Liver (tissue), 9 donors: ENCODE results near the gene C19orf25. TPM values are rescaled to one million over a fixed set of nuclear protein-coding genes. Genes with fewer than 3 reads are reported as not detected.

Source experiments
- DNase-seq: peaks from one replicate; pipeline ENCODE4 v3.0.0-alpha.2; 2017; ENCODE audit warnings: low spot score
- H3K27ac ChIP-seq, 2 donors: one replicate each; pipeline ENCODE4 v1.7.0; 2013; ENCODE audit warnings: inconsistent platforms in 2 of 2, low read length in 2 of 2, control low read depth in 1 of 2, low read depth in 1 of 2, mild to moderate bottlenecking in 1 of 2
- H3K27me3 ChIP-seq, 4 donors: one replicate each; pipeline versions ENCODE4 v1.6.1 to v1.7.0; 2013; ENCODE audit warnings: low read length in 3 of 4, inconsistent platforms in 1 of 4, mild to moderate bottlenecking in 1 of 4, moderate library complexity in 1 of 4; ENCODE audit not compliant: control insufficient read depth in 4 of 4, insufficient read depth in 4 of 4
- H3K36me3 ChIP-seq, 4 donors: one replicate each; pipeline versions ENCODE4 v1.6.1 to v1.7.0; 2013; ENCODE audit warnings: low read length in 3 of 4, mild to moderate bottlenecking in 3 of 4, low read depth in 1 of 4, moderate library complexity in 1 of 4; ENCODE audit not compliant: control insufficient read depth in 4 of 4, insufficient read depth in 3 of 4
- H3K4me1 ChIP-seq, 4 donors: one replicate each; pipeline versions ENCODE4 v1.6.1 to v1.7.0; 2013; ENCODE audit warnings: low read length in 3 of 4, mild to moderate bottlenecking in 3 of 4, moderate library complexity in 1 of 4; ENCODE audit not compliant: control insufficient read depth in 4 of 4, insufficient read depth in 4 of 4
- H3K4me3 ChIP-seq, 3 donors: one replicate each; pipeline versions ENCODE4 v1.6.1 to v1.7.0; 2013; ENCODE audit warnings: low read length in 3 of 3, control low read depth in 1 of 3, low read depth in 1 of 3, mild to moderate bottlenecking in 1 of 3
- H3K9ac ChIP-seq, 2 donors: one replicate each; pipeline ENCODE4 v1.7.0; 2013; ENCODE audit warnings: low read length in 2 of 2, mild to moderate bottlenecking in 2 of 2, moderate library complexity in 2 of 2, control low read depth in 1 of 2, low read depth in 1 of 2
- H3K9me3 ChIP-seq, 4 donors: one replicate each; pipeline versions ENCODE4 v1.6.1 to v1.7.0; 2013; ENCODE audit warnings: low read length in 3 of 4; ENCODE audit not compliant: control insufficient read depth in 4 of 4
- EGR1 ChIP-seq, 2 donors: IDR thresholded peaks; 2 replicates each; pipeline ENCODE4 v1.6.1; 2016 to 2018; ENCODE audit warnings: antibody characterized with exemption in 2 of 2, low read depth in 2 of 2
- FOXA1 ChIP-seq: IDR thresholded peaks from 2 replicates; pipeline ENCODE4 v1.6.1; 2016; ENCODE audit warnings: antibody characterized with exemption
- FOXA2 ChIP-seq: IDR thresholded peaks from 2 replicates; pipeline ENCODE4 v1.6.1; 2016; ENCODE audit warnings: antibody characterized with exemption
- GABPA ChIP-seq, 2 donors: IDR thresholded peaks in 1 of 2; conservative IDR thresholded peaks in 1 of 2; 2 replicates each; pipeline ENCODE4 v1.6.1; 2016; ENCODE audit warnings: antibody characterized with exemption in 2 of 2, mild to moderate bottlenecking in 1 of 2, moderate library complexity in 1 of 2
- HNF4G ChIP-seq: IDR thresholded peaks from 2 replicates; pipeline ENCODE4 v1.6.1; 2016; ENCODE audit warnings: antibody characterized with exemption
- RAD21 ChIP-seq, 2 donors: IDR thresholded peaks; 2 replicates each; pipeline ENCODE4 v1.6.1; 2016; ENCODE audit warnings: antibody characterized with exemption in 2 of 2, mild to moderate bottlenecking in 2 of 2
- RXRA ChIP-seq, 2 donors: IDR thresholded peaks; 2 replicates each; pipeline ENCODE4 v1.6.1; 2017 to 2018; ENCODE audit warnings: antibody characterized with exemption in 2 of 2, mild to moderate bottlenecking in 1 of 2
- SP1 ChIP-seq: IDR thresholded peaks from 2 replicates; pipeline ENCODE4 v1.6.1; 2018; ENCODE audit warnings: antibody characterized with exemption, mild to moderate bottlenecking
- TAF1 ChIP-seq: conservative IDR thresholded peaks from 2 replicates; pipeline ENCODE4 v1.6.1; 2016; ENCODE audit warnings: antibody characterized with exemption, mild to moderate bottlenecking
- YY1 ChIP-seq: IDR thresholded peaks from 2 replicates; pipeline ENCODE4 v1.6.1; 2016; ENCODE audit warnings: antibody characterized with exemption, mild to moderate bottlenecking
- WGBS: extraction: QIAGEN DNeasy Blood & Tissue Kit; methylation state at CpG from one replicate; pipeline ENCODE4 v1.1.7; 2013; 5-methylcytosine and 5-hydroxymethylcytosine counted together
- polyA plus RNA-seq, 2 donors: library from polyadenylated mRNA; stranded (reverse) in 1 of 2; unstranded in 1 of 2; fragments of 200-250 nt in 1 of 2; fragments of >200 nt in 1 of 2; fragmentation: Nextera tagmentation in 1 of 2; extraction: Ambion mirVana in 1 of 2; gene quantifications; one replicate each; pipeline versions ENCODE4 v1.2.1 to v1.2.3, GENCODE V29; 2013 to 2015
- total RNA-seq, 2 donors: library from RNA; depleted of rRNA; stranded (reverse); fragments of >200 nt; gene quantifications; one replicate each; pipeline ENCODE4 v1.2.3, GENCODE V29; 2014
- TF ChIP-seq, protein P1 (sequence below): fragments of 150-350 bp; IDR thresholded peaks from 2 replicates; pipeline ENCODE4 v1.5.1; 2017; ENCODE audit warnings: improper control_type of control experiment, low read depth, low read length; ENCODE audit not compliant: missing input control
- TF ChIP-seq, protein P2 (sequence below): IDR thresholded peaks from 2 replicates; pipeline ENCODE4 v1.6.1; 2016; ENCODE audit warnings: antibody characterized with exemption, mild to moderate bottlenecking
- TF ChIP-seq, protein P3 (sequence below): IDR thresholded peaks from 2 replicates; pipeline ENCODE4 v1.6.1; 2016; ENCODE audit warnings: antibody characterized with exemption
- donor health status: healthy.
- donor health status: healthy.
- donor health status: healthy.
- donor health status: healthy.
- donor health status: healthy.

C19orf25 gene
- total and polyA plus RNA-seq, 4 donors: 15.1 to 19.8 (median 18.5) TPM

DNA sequence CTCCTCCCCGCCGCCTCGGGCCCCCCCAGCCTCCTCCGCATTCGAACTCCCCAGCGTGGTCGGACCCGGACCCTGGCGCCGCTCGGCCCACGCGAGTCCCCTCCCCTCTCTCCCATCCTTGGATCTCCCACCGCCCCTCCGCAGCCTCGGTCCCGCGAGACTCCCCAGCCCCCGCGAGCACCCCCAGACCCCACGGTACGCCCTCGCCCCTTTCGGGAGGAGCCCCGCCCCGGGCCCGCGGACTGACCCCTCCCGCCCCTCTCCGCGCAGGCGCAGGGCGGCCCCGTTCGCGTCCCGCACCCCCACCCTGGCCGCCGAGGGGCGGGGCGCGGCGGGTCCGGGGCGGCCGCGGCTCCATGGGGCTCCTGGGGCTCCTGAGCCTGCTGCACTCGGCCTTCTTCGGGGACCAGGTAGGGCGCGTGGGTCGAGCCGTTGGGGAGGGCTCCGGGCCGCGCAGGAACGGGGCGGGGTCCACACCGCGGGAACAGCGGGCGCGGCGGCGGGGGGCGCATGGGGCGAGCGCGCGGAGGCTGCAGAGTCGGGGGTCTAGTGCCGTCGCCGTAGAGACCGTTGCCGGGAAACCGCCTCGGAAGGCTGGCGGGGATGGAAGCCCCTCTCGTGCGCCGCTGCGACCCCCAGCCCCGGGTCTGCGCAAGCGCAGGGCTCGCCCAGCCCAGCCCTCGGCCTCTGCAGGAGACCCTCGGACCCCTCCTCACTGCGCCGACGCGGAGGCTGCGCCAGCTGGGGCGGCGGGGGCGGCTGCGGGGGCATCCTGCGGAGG lies 32.9 kb downstream of the C19orf25 start:
- H3K27ac ChIP-seq: no peak overlapping the region
- WGBS: 4% methylated on average over 99 of the region's 99 CpGs
- peaks cover 3 to 13% (median 11%) of the 10 kb centered on the region in 4 donors for H3K4me1 ChIP-seq
- no peak overlapping the region for H3K9ac ChIP-seq
- no peak for DNase-seq
- peak overlapping the region in 1 of 3 donors; percentile 33 for H3K4me3 ChIP-seq
- TF ChIP-seq TAF1: no peak
- H3K36me3 ChIP-seq: peaks cover 4 to 15% (median 9%) of the 10 kb centered on the region in 4 donors
- peaks cover 8 to 17% (median 13%) of the 10 kb centered on the region in 4 donors for H3K27me3 ChIP-seq
- no peaks in the 10 kb centered on the region for H3K9me3 ChIP-seq

DNA sequence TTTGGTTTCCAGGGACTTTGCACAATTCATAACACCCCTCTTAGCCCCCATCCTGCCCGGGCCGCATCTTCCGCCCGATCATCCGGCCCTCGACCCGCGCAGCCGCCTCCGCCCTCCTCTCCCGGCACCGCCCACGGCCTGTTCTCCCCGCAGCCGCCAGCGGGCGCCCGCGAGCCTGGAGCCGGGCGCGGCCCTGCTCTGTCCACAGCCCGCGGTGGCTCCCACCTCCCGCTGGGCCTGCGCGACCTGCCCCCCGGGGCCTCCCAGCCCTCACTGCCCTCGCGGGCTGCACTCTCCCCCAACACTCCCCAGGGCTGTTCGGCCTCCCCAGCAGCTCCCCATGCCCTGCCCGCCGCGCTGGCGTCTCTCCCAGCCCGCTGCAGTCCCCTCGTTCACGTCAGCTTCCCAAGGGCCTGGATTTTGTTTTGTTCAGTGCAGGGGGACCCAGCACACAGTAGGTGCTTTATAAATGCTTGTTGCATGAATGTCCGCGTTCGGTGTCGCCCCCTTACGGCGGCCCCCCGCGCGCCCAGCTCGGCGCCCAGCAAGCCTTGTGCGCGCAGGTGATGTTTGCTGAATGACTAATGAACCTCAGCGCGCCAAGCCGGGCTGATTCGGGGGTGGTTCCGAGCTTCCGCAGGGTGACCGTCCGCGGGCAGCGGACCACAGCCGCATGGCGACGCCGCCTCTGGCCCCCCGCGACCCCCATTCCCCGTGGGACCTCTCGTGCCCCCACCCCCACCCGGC lies 33.7 kb downstream of the C19orf25 start:
- H3K36me3 ChIP-seq: peaks cover 8 to 23% (median 11%) of the 10 kb centered on the region in 4 donors
- H3K27me3 ChIP-seq: peaks cover 3 to 11% (median 10%) of the 10 kb centered on the region in 4 donors
- no peak overlapping the region for H3K27ac ChIP-seq
- WGBS: 3% methylated on average over 70 of the region's 70 CpGs
- TF ChIP-seq, protein P1, sequence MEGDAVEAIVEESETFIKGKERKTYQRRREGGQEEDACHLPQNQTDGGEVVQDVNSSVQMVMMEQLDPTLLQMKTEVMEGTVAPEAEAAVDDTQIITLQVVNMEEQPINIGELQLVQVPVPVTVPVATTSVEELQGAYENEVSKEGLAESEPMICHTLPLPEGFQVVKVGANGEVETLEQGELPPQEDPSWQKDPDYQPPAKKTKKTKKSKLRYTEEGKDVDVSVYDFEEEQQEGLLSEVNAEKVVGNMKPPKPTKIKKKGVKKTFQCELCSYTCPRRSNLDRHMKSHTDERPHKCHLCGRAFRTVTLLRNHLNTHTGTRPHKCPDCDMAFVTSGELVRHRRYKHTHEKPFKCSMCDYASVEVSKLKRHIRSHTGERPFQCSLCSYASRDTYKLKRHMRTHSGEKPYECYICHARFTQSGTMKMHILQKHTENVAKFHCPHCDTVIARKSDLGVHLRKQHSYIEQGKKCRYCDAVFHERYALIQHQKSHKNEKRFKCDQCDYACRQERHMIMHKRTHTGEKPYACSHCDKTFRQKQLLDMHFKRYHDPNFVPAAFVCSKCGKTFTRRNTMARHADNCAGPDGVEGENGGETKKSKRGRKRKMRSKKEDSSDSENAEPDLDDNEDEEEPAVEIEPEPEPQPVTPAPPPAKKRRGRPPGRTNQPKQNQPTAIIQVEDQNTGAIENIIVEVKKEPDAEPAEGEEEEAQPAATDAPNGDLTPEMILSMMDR: peak; percentile 91
- TF ChIP-seq YY1 (no peak), RAD21 (IDR thresholded peaks at IDR 0.05) (peak in 1 of 2 donors; percentile 66)
- TF ChIP-seq, protein P2, sequence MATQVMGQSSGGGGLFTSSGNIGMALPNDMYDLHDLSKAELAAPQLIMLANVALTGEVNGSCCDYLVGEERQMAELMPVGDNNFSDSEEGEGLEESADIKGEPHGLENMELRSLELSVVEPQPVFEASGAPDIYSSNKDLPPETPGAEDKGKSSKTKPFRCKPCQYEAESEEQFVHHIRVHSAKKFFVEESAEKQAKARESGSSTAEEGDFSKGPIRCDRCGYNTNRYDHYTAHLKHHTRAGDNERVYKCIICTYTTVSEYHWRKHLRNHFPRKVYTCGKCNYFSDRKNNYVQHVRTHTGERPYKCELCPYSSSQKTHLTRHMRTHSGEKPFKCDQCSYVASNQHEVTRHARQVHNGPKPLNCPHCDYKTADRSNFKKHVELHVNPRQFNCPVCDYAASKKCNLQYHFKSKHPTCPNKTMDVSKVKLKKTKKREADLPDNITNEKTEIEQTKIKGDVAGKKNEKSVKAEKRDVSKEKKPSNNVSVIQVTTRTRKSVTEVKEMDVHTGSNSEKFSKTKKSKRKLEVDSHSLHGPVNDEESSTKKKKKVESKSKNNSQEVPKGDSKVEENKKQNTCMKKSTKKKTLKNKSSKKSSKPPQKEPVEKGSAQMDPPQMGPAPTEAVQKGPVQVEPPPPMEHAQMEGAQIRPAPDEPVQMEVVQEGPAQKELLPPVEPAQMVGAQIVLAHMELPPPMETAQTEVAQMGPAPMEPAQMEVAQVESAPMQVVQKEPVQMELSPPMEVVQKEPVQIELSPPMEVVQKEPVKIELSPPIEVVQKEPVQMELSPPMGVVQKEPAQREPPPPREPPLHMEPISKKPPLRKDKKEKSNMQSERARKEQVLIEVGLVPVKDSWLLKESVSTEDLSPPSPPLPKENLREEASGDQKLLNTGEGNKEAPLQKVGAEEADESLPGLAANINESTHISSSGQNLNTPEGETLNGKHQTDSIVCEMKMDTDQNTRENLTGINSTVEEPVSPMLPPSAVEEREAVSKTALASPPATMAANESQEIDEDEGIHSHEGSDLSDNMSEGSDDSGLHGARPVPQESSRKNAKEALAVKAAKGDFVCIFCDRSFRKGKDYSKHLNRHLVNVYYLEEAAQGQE: no peak
- peak; percentile 86 for DNase-seq
- H3K4me1 ChIP-seq: peaks cover 3 to 13% (median 11%) of the 10 kb centered on the region in 4 donors
- H3K9me3 ChIP-seq: no peaks in the 10 kb centered on the region
- H3K9ac ChIP-seq: no peak overlapping the region
- peak overlapping the region in 1 of 3 donors; percentile 33 for H3K4me3 ChIP-seq

DNA sequence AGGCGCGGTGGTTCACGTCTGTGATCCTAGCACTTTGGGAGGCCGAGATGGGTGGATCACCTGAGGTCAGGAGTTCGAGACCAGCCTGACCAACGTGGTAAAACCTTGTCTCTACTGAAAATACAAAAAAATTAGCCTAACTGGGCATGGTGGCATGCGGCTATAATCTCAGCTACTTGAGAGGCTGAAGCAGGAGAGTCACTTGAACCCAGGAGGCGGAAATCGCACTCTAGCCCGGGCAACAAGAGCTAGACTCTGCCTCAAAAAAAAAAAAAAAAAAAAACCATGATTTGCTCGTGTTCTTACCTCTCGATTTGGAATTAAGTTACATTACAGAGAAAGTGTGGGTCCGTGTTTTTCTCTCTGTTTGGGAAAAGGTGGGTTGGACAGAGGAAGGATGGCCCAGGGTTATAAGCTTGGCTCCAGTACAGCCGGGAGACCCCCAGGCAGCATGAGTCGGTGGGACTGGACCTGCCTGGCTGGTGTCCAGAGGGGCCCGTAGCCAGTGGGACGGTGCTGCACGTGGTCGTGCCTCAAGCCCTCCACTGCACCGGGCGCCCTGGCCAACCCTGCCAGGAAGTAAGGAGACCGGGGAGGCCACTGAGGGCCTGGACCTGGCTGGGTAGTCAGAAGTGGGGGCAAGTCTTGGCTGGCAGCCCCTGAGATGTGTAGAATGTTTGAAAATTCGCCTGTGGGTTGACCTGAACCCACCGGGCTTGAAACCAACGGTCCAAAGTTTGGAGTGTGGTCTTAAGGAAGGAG lies 37.2 kb downstream of the C19orf25 start:
- 93% methylated on average over 25 of the region's 25 CpGs for WGBS
- Histone ChIP-seq H3K27me3 (peaks cover 0 to 3% (median under 1%) of the 10 kb centered on the region in 4 donors), H3K9ac (no peak overlapping the region), H3K27ac (no peak overlapping the region), H3K9me3 (no peaks in the 10 kb centered on the region), H3K4me3 (no peak overlapping the region), H3K36me3 (peaks cover 11 to 28% (median 13%) of the 10 kb centered on the region in 4 donors), H3K4me1 (peaks cover 11 to 30% (median 22%) of the 10 kb centered on the region in 4 donors)
- DNase-seq: no peak
- TF ChIP-seq EGR1 (IDR thresholded peaks at IDR 0.05; ENCODE audit: low read depth in 2 of 2) (no peak), TAF1 (no peak), FOXA1 (no peak), YY1 (no peak), HNF4G (no peak), FOXA2 (no peak), GABPA (IDR thresholded peaks at IDR 0.05 in 1 of 2, conservative IDR thresholded peaks at IDR 0.05 in 1 of 2) (no peak), SP1 (no peak), RXRA (IDR thresholded peaks at IDR 0.05) (no peak)
- TF ChIP-seq, protein P3, sequence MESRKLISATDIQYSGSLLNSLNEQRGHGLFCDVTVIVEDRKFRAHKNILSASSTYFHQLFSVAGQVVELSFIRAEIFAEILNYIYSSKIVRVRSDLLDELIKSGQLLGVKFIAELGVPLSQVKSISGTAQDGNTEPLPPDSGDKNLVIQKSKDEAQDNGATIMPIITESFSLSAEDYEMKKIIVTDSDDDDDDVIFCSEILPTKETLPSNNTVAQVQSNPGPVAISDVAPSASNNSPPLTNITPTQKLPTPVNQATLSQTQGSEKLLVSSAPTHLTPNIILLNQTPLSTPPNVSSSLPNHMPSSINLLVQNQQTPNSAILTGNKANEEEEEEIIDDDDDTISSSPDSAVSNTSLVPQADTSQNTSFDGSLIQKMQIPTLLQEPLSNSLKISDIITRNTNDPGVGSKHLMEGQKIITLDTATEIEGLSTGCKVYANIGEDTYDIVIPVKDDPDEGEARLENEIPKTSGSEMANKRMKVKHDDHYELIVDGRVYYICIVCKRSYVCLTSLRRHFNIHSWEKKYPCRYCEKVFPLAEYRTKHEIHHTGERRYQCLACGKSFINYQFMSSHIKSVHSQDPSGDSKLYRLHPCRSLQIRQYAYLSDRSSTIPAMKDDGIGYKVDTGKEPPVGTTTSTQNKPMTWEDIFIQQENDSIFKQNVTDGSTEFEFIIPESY: no peak
- TF ChIP-seq, protein P1: no peak
